ENCODE measurements around the gene CHRNA10.
"Not testable (repeated sequence)": the region's sequence is repeated elsewhere in the genome, so short reads cannot be mapped to it uniquely, and the experiment has no call there.

The CHRNA10 gene

GRCh38 chr11:3648843-3649242 is 22.3 kb downstream of the CHRNA10 start:
- H3K9ac ChIP-seq (ENCODE audit: low read length in 2 of 2); H3K27me3 ChIP-seq (ENCODE audit: control insufficient read depth in 1 of 2, insufficient read depth in 2 of 2, low read length in 2 of 2); H3K27ac ChIP-seq (ENCODE audit: low read length); H3K9me3 ChIP-seq (ENCODE audit: control insufficient read depth in 2 of 2, low read length in 2 of 2); H3K4me3 ChIP-seq (ENCODE audit: low read length in 2 of 2); H3K4me1 ChIP-seq (ENCODE audit: control insufficient read depth, insufficient read depth, low read length); H3K36me3 ChIP-seq (ENCODE audit: control insufficient read depth in 2 of 2, insufficient read depth in 2 of 2, low read length in 2 of 2): not testable (repeated sequence)

GRCh38 chr11:3645552-3645951 is 25.6 kb downstream of the CHRNA10 start:
- peaks cover 11% of the 10 kb centered on the region for H3K4me1 ChIP-seq (ENCODE audit: control insufficient read depth, insufficient read depth, low read length)
- H3K36me3 ChIP-seq (ENCODE audit: control insufficient read depth in 2 of 2, insufficient read depth in 2 of 2, low read length in 2 of 2): no peaks in the 10 kb centered on the region
- peaks cover 5 to 8% of the 10 kb centered on the region in 2 donors for H3K27me3 ChIP-seq (ENCODE audit: control insufficient read depth in 1 of 2, insufficient read depth in 2 of 2, low read length in 2 of 2)
- no peak overlapping the region for H3K27ac ChIP-seq (ENCODE audit: low read length)
- no peaks in the 10 kb centered on the region for H3K9me3 ChIP-seq (ENCODE audit: control insufficient read depth in 2 of 2, low read length in 2 of 2)
- no peak overlapping the region for H3K9ac ChIP-seq (ENCODE audit: low read length in 2 of 2)
- no peak overlapping the region for H3K4me3 ChIP-seq (ENCODE audit: low read length in 2 of 2)

GRCh38 chr11:3644817-3645235 is 26.4 kb downstream of the CHRNA10 start, which contains the start of gene ART1:
Gene ART1 (plus strand): TSS chr11:3645128. CDS start chr11:3659214, 14,086 bp downstream.
- peaks cover 11% of the 10 kb centered on the region for H3K4me1 ChIP-seq (ENCODE audit: control insufficient read depth, insufficient read depth, low read length)
- peaks cover 5 to 8% of the 10 kb centered on the region in 2 donors for H3K27me3 ChIP-seq (ENCODE audit: control insufficient read depth in 1 of 2, insufficient read depth in 2 of 2, low read length in 2 of 2)
- no peak within 1 kb of the TSS for H3K27ac ChIP-seq (ENCODE audit: low read length)
- no peaks in the 10 kb centered on the region for H3K36me3 ChIP-seq (ENCODE audit: control insufficient read depth in 2 of 2, insufficient read depth in 2 of 2, low read length in 2 of 2)
- H3K9me3 ChIP-seq (ENCODE audit: control insufficient read depth in 2 of 2, low read length in 2 of 2): no peaks in the 10 kb centered on the region
- H3K9ac ChIP-seq (ENCODE audit: low read length in 2 of 2): no peak within 1 kb of the TSS
- no peak within 1 kb of the TSS for H3K4me3 ChIP-seq (ENCODE audit: low read length in 2 of 2)

GRCh38 chr11:3643102-3643546 is 28.1 kb downstream of the CHRNA10 start:
- H3K27me3 ChIP-seq (ENCODE audit: control insufficient read depth in 1 of 2, insufficient read depth in 2 of 2, low read length in 2 of 2); H3K27ac ChIP-seq (ENCODE audit: low read length); H3K36me3 ChIP-seq (ENCODE audit: control insufficient read depth in 2 of 2, insufficient read depth in 2 of 2, low read length in 2 of 2); H3K9me3 ChIP-seq (ENCODE audit: control insufficient read depth in 2 of 2, low read length in 2 of 2): not testable (repeated sequence)
- peaks cover 11% of the 10 kb centered on the region for H3K4me1 ChIP-seq (ENCODE audit: control insufficient read depth, insufficient read depth, low read length)
- peak overlapping the region; percentile 55 to 60 for H3K9ac ChIP-seq (ENCODE audit: low read length in 2 of 2)
- peak overlapping the region; percentile 69 to 78 for H3K4me3 ChIP-seq (ENCODE audit: low read length in 2 of 2)

GRCh38 chr11:3642071-3642951 is 28.9 kb downstream of the CHRNA10 start:
- Histone ChIP-seq H3K4me3 (ENCODE audit: low read length in 2 of 2) (peak overlapping the region; percentile 69 to 78), H3K27ac (ENCODE audit: low read length) (no peak overlapping the region), H3K9ac (ENCODE audit: low read length in 2 of 2) (peak overlapping the region; percentile 55 to 60), H3K36me3 (ENCODE audit: control insufficient read depth in 2 of 2, insufficient read depth in 2 of 2, low read length in 2 of 2) (no peaks in the 10 kb centered on the region), H3K9me3 (ENCODE audit: control insufficient read depth in 2 of 2, low read length in 2 of 2) (no peaks in the 10 kb centered on the region), H3K4me1 (ENCODE audit: control insufficient read depth, insufficient read depth, low read length) (peaks cover 11% of the 10 kb centered on the region), H3K27me3 (ENCODE audit: control insufficient read depth in 1 of 2, insufficient read depth in 2 of 2, low read length in 2 of 2) (peaks cover 5 to 8% of the 10 kb centered on the region in 2 donors)

GRCh38 chr11:3641701-3642070 is 29.5 kb downstream of the CHRNA10 start, which contains the start of gene ART5:
Gene ART5 (minus strand): TSS chr11:3641992. CDS start chr11:3641862, 130 bp downstream.
- peak within 1 kb of the TSS; percentile 69 to 78 for H3K4me3 ChIP-seq (ENCODE audit: low read length in 2 of 2)
- no peaks in the 10 kb centered on the region for H3K36me3 ChIP-seq (ENCODE audit: control insufficient read depth in 2 of 2, insufficient read depth in 2 of 2, low read length in 2 of 2)
- no peaks in the 10 kb centered on the region for H3K9me3 ChIP-seq (ENCODE audit: control insufficient read depth in 2 of 2, low read length in 2 of 2)
- H3K27me3 ChIP-seq (ENCODE audit: control insufficient read depth in 1 of 2, insufficient read depth in 2 of 2, low read length in 2 of 2): peaks cover 5 to 8% of the 10 kb centered on the region in 2 donors
- peaks cover 11% of the 10 kb centered on the region for H3K4me1 ChIP-seq (ENCODE audit: control insufficient read depth, insufficient read depth, low read length)
- peak within 1 kb of the TSS; percentile 55 to 60 for H3K9ac ChIP-seq (ENCODE audit: low read length in 2 of 2)
- H3K27ac ChIP-seq (ENCODE audit: low read length): no peak within 1 kb of the TSS

- no peak overlapping the region for H3K9ac ChIP-seq (ENCODE audit: low read length in 2 of 2)
Measured at GRCh38 chr11:3641191-3641590, 30.0 kb downstream of the CHRNA10 start.

GRCh38 chr11:3639841-3640240 is 31.3 kb downstream of the CHRNA10 start:
- H3K36me3 ChIP-seq (ENCODE audit: control insufficient read depth in 2 of 2, insufficient read depth in 2 of 2, low read length in 2 of 2): no peaks in the 10 kb centered on the region
- H3K9me3 ChIP-seq (ENCODE audit: control insufficient read depth in 2 of 2, low read length in 2 of 2): no peaks in the 10 kb centered on the region
- H3K27ac ChIP-seq (ENCODE audit: low read length): no peak overlapping the region
- peaks cover 11% of the 10 kb centered on the region for H3K4me1 ChIP-seq (ENCODE audit: control insufficient read depth, insufficient read depth, low read length)
- H3K27me3 ChIP-seq (ENCODE audit: control insufficient read depth in 1 of 2, insufficient read depth in 2 of 2, low read length in 2 of 2): peaks cover 2% of the 10 kb centered on the region in 2 donors
- H3K9ac ChIP-seq (ENCODE audit: low read length in 2 of 2): no peak overlapping the region
- no peak overlapping the region for H3K4me3 ChIP-seq (ENCODE audit: low read length in 2 of 2)

More at GRCh38 chr11:3641191-3641590, 30.0 kb downstream of the CHRNA10 start:
- peaks cover 5% of the 10 kb centered on the region in 2 donors for H3K27me3 ChIP-seq (ENCODE audit: control insufficient read depth in 1 of 2, insufficient read depth in 2 of 2, low read length in 2 of 2)
- H3K36me3 ChIP-seq (ENCODE audit: control insufficient read depth in 2 of 2, insufficient read depth in 2 of 2, low read length in 2 of 2): no peaks in the 10 kb centered on the region
- H3K9me3 ChIP-seq (ENCODE audit: control insufficient read depth in 2 of 2, low read length in 2 of 2): no peaks in the 10 kb centered on the region
- H3K27ac ChIP-seq (ENCODE audit: low read length): no peak overlapping the region
- peaks cover 11% of the 10 kb centered on the region for H3K4me1 ChIP-seq (ENCODE audit: control insufficient read depth, insufficient read depth, low read length)
- H3K4me3 ChIP-seq (ENCODE audit: low read length in 2 of 2): no peak overlapping the region

- H3K9ac ChIP-seq (ENCODE audit: low read length in 2 of 2): no peak overlapping the region
- peaks cover 11% of the 10 kb centered on the region for H3K4me1 ChIP-seq (ENCODE audit: control insufficient read depth, insufficient read depth, low read length)
- no peaks in the 10 kb centered on the region for H3K9me3 ChIP-seq (ENCODE audit: control insufficient read depth in 2 of 2, low read length in 2 of 2)
- no peaks in the 10 kb centered on the region for H3K36me3 ChIP-seq (ENCODE audit: control insufficient read depth in 2 of 2, insufficient read depth in 2 of 2, low read length in 2 of 2)
- H3K27me3 ChIP-seq (ENCODE audit: control insufficient read depth in 1 of 2, insufficient read depth in 2 of 2, low read length in 2 of 2): peaks cover 0 to 2% of the 10 kb centered on the region in 2 donors
- no peak overlapping the region for H3K4me3 ChIP-seq (ENCODE audit: low read length in 2 of 2)
- H3K27ac ChIP-seq (ENCODE audit: low read length): no peak overlapping the region
Measured at GRCh38 chr11:3638513-3638912, 32.7 kb downstream of the CHRNA10 start.

GRCh38 chr11:3637201-3637600 is 34.0 kb downstream of the CHRNA10 start:
- H3K9me3 ChIP-seq (ENCODE audit: control insufficient read depth in 2 of 2, low read length in 2 of 2): no peaks in the 10 kb centered on the region
- no peaks in the 10 kb centered on the region for H3K36me3 ChIP-seq (ENCODE audit: control insufficient read depth in 2 of 2, insufficient read depth in 2 of 2, low read length in 2 of 2)
- no peaks in the 10 kb centered on the region for H3K27me3 ChIP-seq (ENCODE audit: control insufficient read depth in 1 of 2, insufficient read depth in 2 of 2, low read length in 2 of 2)
- no peak overlapping the region for H3K4me3 ChIP-seq (ENCODE audit: low read length in 2 of 2)
- peaks cover 3% of the 10 kb centered on the region for H3K4me1 ChIP-seq (ENCODE audit: control insufficient read depth, insufficient read depth, low read length)
- H3K9ac ChIP-seq (ENCODE audit: low read length in 2 of 2): no peak overlapping the region
- H3K27ac ChIP-seq (ENCODE audit: low read length): no peak overlapping the region

Data from stomach smooth muscle (tissue), 2 donors.